Eye (tissue), 1 donor: ENCODE results near the gene TFCP2.
"Not testable (repeated sequence)": the region's sequence is repeated elsewhere in the genome, so short reads cannot be mapped to it uniquely, and the experiment has no call there.

Experiments used
- DNase-seq: peaks from one replicate; pipeline ENCODE4 v3.0.0-alpha.2; 2015

Gene TFCP2

GRCh38 chr12:51078346-51078745, 94.6 kb downstream of the TFCP2 start:
- DNase-seq: not testable (repeated sequence)

- DNase-seq: no peak
These were observed 95.0 kb downstream of the TFCP2 start for GRCh38 chr12:51077930-51078329.

GRCh38 chr12:51076236-51076930, 96.6 kb downstream of the TFCP2 start:
- no peak for DNase-seq

- no peak for DNase-seq
These were observed 97.5 kb downstream of the TFCP2 start for GRCh38 chr12:51075390-51075789.

- peak; percentile 38 for DNase-seq
These were observed 101.3 kb downstream of the TFCP2 start for GRCh38 chr12:51071663-51072062.

- DNase-seq: peak; percentile 21
These were observed 102.9 kb downstream of the TFCP2 start for GRCh38 chr12:51070004-51070403.

GRCh38 chr12:51067771-51068170, 105.2 kb downstream of the TFCP2 start:
- no peak for DNase-seq

GRCh38 chr12:51067229-51067628, 105.7 kb downstream of the TFCP2 start:
- no peak for DNase-seq

- no peak for DNase-seq
These were observed 107.4 kb downstream of the TFCP2 start for GRCh38 chr12:51065530-51065929.

GRCh38 chr12:51062631-51063397, 110.1 kb downstream of the TFCP2 start:
- no peak for DNase-seq

- no peak for DNase-seq
These were observed 113.8 kb downstream of the TFCP2 start for GRCh38 chr12:51059086-51059485.

- DNase-seq: no peak
These were observed 116.7 kb downstream of the TFCP2 start for GRCh38 chr12:51056242-51056641.

GRCh38 chr12:51055060-51055459, 117.9 kb downstream of the TFCP2 start:
- DNase-seq: no peak

GRCh38 chr12:51051787-51052186, 121.1 kb downstream of the TFCP2 start:
- no peak for DNase-seq

GRCh38 chr12:51049525-51049924, 123.4 kb downstream of the TFCP2 start:
- DNase-seq: no peak

GRCh38 chr12:51048661-51049251, 124.2 kb downstream of the TFCP2 start:
- DNase-seq: no peak

- peak; percentile 98 for DNase-seq
These were observed 125.0 kb downstream of the TFCP2 start, which contains the start of gene LETMD1 for GRCh38 chr12:51047655-51048540. TSS of gene LETMD1 (plus strand) at chr12:51048327. CDS start at chr12:51048357, 30 bp downstream.
